ENCODE data around the gene SORCS3.

SORCS3 gene

DNA sequence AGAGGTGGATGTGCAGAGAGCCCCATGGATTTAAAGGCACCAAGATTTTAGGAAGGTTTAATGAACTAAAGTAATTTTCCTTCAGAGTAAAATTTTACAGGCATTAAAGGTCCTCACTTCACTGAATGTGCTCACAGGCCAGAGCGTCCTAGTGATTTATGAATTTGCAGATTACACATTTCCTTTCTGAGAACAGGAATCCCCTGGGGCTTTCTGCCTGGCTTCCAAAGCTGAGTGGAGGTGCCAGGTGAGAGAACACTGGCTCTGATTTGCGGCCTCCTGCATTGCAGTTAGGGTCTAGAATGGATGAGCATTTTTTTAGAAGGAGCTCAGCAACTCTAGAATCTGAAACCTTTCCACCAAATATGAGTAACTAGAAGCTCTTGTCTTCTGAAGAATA, 194.3 kb downstream of the SORCS3 start:
- DNase-seq (ENCODE audit: low read depth in 3 of 3), result no peak

DNA sequence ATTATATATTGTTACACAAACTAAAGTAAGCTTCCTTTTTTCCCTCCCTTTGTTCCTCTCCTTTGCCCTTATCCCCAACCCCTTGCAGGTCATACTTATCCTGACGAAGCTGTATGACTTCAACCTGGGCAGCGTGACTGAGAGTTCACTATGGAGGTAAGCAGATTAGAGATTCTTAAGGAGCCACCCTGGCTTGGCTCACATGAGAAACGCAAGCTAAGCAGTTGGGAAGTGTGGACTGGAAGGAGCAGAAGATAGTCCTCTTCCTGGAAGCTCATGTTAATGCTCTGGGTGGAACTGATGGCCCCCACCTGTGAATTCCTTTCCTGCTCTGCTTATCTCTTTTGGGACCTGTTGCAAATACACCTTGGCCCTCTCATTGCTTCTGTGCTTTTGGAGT, 201.6 kb downstream of the SORCS3 start:
- DNase-seq (ENCODE audit: low read depth in 3 of 3), result no peak

DNA sequence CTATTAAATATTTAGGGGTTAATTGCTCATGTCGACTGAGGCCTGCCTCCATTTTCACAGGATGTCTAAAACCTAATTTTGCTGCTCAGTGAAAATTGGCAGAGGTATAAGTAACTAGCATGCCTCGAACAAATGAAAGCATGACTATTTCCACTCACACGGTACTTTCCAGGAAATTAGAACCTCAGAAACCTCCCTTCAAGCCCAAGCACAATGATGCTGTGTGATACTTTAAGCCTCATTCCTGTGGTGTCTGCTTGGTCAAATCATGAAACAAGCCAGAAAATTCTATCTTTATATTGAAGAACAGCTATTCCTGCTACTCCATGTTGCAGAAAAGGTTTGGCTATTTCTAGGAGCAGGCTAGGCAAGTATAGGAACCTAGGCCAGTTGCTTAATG, 203.0 kb downstream of the SORCS3 start:
- DNase-seq (ENCODE audit: low read depth in 3 of 3), result no peak

DNA sequence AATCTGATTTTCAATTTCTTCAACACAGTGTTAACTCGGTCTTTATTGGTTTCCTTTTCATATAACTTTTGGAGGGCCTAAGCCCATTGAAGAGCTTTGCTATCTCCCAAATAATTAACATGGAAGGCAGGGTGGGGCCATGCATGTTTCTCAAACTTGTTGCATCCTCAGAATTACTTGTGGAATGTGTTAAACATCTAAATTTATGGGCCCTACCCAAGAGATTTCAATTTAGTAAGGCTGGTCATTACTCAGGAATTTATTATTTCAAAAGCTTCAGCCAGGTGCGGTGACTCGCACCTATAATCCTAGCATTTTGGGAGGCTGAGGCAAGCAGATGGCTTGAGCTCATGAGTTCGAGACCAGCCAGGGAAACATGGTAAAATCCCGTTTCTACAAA, 208.9 kb downstream of the SORCS3 start:
- no peak for DNase-seq (ENCODE audit: low read depth in 3 of 3)

DNA sequence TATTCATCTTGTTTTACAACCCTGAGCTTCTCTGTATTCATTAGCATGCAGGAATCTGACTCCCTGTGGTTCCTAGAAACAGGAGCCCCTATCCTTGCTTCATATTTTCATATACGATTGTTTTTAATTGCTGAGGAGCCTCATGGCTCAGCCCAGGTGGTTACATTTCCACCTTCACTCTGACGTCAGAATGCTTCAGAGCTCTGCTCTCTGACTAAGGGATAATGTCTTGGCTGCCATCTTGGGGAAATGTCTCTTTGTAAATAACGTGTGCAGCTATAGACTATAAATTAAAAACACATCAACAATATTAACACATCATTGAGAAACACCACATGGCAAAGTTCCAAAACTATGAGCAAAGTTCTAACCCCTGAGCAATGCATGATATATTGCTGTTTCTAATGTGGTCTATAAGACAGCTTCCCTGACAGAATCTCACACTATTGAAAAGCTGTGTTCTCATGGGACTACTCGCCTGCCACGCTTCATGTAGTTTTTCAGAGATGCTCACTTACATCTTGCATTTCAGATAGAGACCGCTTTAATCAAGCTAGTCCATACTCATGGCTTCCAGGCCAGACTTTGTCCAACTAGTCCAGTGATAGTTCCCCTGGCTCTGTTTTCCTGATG, 227.0 kb downstream of the SORCS3 start:
- no peak for DNase-seq (ENCODE audit: low read depth in 3 of 3)

DNA sequence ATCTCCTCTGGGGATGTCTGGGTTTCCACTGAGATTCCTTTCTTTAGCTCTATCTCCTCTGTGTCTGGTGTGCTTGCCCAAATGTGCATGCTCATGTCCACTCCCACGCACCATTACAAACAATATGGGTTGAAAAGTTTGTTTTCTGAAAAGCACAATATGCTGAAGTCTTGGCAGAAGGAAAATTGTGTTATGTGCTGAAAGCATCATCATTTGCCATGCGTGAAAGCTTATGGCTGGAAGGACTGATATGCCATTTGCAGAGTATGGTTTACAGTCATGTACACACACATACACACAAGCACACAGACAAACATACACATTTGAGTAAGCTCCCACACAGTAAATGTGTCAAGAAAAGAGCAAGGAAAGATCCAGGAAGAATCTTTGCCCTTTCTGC, 231.6 kb downstream of the SORCS3 start:
- DNase-seq (ENCODE audit: low read depth in 3 of 3), result no peak

DNA sequence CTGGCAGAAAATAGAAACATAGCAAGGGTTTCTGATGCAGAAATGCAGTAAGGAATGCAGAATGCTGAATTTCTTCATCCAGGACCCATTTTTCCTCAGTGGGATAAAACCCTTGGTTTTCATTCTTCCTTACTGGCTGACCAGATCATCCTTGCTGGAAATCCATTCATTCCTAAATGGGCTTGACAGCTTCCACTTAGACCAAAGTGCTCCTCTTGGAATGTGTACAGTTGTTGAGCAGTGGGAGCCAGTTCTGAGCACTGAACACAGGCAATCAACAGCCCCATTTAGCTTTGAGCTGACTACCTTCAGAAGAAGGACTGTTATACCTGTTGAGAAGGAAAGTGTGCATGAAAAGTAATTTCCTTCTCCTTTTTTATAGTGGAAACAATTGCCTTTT, 232.1 kb downstream of the SORCS3 start:
- DNase-seq (ENCODE audit: low read depth in 3 of 3), result no peak

DNA sequence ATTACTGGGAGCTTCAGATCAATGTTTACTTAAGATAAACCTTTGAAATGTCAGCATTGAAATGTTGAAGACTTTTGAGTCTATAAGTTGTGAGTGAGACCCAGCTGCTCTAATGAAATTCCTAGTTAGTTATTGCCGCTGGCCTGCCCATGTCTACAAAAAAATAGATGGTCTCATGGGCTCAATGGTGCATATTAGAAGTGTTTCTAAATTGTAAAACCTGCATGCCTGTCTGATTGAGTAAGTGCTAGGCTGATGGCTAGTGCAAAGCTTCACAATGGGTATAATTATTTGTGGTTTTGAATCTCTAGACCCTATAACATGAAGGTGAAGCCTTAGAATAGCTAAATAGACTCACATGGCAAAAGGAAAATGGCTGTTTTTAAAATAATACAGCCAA, 234.5 kb downstream of the SORCS3 start:
- DNase-seq (ENCODE audit: low read depth in 3 of 3), result no peak

DNA sequence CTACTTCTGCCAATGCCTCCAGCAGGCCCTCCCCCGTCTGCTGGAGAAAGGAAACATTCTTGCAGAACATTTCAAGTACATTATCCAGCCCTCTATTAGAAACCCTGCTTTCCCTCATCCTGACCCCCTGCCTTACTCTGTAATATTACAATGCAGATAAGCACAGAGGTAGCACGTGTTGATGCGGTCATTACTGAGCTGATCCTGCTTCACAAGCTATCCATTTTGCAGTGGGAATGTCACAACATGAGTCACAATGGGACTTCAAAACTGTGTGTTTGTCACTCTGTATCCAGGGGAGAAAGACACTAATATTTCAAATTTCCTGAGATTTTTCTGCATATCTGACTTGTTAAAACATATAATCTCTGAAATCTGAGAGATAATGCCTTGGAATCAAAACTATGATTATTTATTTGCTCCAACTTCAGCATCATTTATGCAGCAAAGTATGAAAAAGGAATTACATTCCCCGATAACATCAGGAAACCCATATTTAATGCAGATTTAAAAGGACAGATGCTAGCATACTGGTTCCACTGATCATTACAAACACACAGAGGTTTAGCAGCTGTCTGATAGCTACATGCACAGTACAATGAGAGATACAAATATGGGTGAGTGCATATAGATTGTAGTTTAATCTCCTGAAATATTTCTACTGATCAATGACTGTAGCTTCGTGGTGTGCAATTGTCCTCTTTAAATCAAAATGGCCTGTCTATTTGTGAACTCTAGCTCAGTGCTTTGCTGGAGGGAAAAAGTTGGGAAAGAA, 239.7 kb downstream of the SORCS3 start:
- DNase-seq (ENCODE audit: low read depth in 3 of 3), result no peak

DNA sequence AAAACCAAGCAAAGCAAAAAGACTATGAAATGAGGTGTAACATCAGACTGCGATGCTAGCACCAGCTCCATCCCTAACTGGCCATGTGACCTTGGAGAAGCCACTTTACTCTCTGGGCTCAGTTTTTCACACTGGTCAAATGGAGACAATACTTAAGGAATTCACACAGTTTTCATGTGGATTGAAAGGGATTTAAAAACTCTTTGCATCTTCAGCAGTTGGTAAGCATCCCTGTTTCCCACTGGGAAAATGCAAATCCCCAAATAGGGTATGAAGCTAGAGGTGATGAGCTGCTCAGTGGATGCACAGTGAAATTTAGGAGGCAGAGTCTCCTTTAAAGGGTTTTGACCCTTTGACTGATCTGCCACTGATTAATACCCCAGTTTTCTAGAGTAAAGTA, 240.7 kb downstream of the SORCS3 start:
- DNase-seq (ENCODE audit: low read depth in 3 of 3), result no peak

DNA sequence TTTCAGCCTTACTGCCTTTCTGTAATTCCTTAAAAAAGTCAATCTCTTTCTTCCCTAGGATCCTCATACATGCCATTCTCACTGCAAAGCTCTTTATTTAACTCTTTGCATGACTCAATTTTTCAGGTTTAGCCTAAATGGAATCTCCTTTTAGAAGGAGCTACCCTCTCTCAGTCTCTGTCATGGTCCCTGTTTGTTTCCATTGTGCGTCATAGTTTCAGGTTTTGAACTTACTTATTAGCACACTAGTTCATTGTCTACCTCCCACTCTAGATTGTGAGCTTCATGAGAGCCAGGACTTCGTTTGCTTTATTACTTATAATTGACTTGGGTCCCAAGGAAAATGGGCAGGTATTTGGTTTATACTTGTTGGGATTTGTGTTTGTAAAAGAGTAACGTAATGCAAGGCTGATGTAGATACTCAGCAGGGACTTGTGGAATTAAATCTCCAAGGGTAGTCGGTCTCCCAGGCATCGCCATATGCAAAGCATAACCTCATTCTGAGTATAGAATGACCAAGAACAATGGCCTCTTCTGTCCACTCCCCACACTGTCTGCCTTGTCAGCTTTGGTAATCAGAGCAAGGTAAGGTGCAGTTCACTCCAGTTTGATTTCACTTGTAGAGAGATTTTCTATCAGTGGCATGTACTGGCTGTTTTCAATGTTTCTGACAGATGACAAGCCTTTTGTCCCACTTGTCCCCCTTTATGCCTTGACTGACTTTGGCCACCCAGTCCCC, 252.0 kb downstream of the SORCS3 start:
- DNase-seq (ENCODE audit: low read depth in 3 of 3), result no peak

DNA sequence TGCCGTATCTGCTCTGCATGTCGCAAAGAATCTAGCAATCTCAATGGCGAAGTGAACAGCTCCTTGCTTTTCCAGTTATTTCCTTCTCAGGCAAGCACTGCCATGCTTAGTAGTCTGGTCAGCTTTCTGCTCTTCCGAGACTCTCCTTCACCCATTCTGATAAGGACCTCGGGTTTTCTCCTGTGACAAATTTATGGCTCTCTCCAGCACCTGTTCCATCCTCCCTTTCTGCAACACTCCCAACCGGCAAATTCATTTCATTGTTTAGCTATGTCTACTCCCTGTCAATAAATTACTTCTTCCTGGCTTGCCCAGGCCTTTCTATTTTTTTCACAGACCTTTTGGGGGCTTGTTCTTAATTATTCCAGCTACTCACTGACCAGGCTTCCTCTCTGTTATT, 252.6 kb downstream of the SORCS3 start:
- no peak for DNase-seq (ENCODE audit: low read depth in 3 of 3)

DNA sequence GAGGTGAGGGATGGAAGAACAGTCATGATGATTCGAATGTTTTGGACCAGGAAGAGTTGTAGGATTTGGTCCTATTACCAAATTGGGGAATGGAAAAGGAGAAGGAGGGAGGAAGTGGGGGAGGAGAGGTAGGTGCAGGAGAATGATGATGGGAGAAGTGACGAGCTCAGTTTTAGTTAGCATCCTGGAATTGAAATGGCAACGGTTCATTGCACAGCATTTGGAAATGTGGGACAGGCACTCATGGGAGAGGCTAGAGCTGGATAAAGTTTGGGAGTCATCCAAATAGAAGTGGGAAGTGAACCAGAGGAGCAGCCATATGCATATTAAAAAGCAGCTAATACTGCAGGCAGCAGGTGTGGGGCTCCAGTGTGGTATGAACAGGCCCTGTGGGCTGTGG, 253.6 kb downstream of the SORCS3 start:
- DNase-seq (ENCODE audit: low read depth in 3 of 3), result no peak

DNA sequence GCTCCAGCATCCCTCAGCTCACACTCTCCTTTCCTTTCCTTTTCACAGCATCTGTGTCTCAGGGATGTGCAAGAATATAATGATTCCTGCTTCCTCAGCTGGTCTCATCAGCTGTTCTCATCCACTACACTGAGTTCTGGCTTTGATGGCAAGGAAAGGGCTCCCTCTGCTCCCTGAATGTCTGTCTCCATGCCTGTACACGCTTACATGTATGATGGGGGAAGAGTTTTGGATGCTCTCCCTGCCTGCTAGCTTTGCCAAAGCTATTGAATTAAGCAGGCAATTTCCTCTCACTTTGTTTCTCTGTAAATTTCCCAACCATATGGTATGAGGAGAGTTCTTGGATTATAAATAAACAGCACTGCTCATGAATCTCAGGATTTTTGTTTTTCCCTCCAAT, 254.5 kb downstream of the SORCS3 start:
- no peak for DNase-seq (ENCODE audit: low read depth in 3 of 3)

DNA sequence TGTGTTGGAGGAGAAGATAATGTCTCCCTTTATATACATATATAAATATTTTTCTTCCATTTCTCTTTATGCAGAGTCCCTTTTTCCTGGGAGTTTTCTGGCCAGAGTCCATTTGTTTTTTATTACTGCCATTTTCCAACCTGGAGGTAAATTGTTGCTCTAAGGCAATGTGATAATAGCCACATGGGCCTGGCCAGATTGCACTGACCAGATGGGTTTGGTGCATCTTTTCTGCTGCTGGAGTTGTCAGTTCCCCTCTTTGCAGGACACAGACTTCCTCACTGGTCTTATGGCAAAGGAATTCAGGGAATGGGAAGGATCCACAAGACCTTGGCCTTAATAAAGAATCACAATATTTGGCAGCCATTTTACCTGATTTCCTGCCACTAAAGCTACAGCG, 254.9 kb downstream of the SORCS3 start:
- DNase-seq (ENCODE audit: low read depth in 3 of 3), result no peak

DNA sequence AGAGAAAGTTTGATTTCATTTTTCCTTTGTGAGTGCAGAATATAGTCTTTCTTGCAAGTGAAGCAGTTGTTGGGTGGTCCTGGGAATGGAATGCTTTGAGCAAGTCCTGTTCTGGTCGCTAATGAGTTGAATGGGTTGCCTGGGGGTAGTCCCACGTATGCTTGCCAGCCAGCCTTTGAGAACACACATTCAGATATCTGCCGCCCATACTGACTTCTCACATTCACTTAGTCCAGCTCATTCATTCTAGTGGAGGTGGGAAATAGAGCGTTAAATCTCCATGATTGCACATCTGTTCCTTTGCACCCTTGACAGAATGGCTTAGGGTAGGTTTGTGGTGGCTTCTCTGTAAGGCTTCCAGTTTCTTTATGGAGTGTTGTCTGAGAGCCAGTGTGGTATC, 256.6 kb downstream of the SORCS3 start:
- no peak for DNase-seq (ENCODE audit: low read depth in 3 of 3)

DNA sequence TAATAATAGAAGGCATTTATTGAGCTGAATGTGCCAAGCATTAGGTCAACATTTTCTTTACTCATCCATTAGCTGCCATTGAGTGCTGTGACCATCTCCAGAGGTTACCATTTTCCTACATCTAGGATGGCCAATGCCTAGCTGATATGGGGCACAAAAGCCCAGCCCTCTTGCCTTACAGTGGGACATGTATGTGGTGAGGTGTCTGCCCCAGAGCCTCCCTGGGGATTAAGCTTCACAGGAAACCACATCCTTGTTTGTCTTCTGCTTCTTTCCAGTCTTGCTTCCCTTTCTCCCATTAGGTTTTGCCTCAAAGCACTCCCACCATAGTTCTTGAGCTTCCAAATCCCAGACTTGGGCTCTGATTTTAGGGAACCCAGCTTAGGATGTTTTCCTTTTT, 258.7 kb downstream of the SORCS3 start:
- no peak for DNase-seq (ENCODE audit: low read depth in 3 of 3)

DNA sequence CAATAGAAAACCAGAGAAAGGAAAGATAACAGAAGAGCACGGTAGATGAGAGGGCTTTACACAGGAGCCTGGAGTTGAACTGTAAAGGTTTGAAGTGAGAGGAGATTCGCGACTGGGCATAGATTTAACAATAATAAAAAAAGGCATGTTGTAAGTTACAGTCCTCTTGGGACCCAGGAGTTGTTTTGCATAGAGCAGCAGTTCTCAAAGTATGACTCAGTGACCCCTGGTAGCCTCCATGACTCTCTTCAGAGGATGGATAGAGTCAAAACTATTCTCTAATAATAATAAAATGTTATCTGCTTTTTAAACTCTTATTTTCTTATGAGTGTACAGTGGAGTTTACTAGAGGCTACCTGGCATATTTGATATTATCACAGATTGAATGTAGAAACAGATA, 262.3 kb downstream of the SORCS3 start:
- DNase-seq (ENCODE audit: low read depth in 3 of 3), result no peak

DNA sequence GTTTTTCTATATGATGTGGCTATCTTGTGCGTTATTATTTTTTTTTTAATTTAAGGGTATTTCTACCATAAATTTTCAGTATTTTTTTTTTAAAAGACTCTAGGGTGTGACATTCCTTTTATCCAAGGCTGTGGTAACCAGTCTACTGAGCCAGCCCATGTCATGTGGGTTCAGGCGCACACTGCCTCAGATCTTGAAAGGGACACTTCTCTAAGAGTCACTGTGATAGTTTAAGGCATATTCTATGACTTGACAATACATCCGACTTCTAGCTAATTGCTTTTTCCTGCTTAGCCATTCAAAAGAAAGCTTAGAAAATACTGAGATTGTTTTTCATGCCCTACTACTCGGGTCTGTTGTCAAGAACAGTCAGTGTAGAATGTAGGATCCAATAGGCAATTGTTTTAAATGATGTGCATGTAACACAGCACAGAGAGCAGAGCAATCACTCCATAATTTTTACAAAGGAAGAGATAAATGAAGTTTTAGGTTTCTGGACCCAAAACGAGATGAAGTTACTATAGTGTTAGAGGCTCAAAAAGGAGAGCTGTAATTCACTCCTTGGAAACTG, 263.7 kb downstream of the SORCS3 start:
- no peak for DNase-seq (ENCODE audit: low read depth in 3 of 3)

DNA sequence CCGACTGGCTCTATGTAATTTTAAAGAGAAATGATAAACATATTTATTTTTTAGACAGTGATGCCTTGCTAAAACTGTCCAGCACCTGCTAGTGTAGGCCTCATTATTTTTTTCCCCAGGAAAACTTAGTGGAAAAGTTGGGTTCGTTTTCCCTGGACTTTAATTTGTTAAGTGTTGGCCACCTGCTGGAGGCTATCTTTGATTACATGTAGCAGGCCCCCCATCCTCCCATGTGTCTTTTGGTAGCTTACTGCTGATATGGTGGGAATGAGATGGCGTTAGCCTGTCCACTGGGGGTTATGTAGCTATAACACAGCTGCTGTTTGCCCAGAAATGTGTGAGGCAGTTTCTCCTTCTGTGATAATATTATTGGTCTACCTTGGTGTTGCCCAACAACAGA, 265.0 kb downstream of the SORCS3 start:
- DNase-seq (ENCODE audit: low read depth in 3 of 3), result no peak

DNA sequence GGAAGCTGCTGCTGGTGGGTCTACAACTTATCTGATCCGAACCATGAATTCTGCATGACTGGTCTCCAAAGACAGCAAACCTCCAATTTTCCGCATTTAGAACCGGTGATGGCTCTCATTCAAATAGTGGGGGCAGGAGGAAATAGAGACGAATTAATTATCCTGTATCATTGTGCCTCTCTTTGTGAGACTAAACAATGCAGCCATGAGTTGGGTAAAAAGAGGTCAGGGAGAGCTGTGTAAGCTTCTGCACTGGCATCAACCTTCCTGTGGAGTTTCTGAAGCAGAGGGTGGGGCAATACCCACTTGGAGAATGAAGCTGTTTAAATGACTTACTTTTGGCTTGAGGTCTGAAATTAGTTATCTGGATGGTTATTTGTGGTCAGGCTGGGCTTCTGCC, 266.4 kb downstream of the SORCS3 start:
- no peak for DNase-seq (ENCODE audit: low read depth in 3 of 3)

DNA sequence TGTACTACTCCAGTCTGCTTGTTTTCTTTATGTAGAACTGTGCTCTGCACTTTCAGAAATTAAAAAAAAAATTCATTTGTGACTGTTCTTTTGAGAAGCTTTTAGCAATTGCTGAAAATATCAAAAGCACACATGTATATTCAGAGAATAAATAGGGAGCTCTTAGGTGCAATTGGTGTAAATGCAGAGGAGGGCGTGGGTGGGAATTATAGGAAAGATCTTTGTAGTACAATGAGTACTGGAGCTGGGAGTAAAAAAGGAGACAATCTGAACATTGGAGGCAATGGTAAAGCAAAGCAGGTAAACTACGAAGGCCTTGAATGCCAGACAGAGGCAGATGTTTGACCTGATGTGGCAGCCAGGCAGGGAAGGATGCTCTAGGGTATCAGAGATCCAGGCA, 267.5 kb downstream of the SORCS3 start:
- no peak for DNase-seq (ENCODE audit: low read depth in 3 of 3)

DNA sequence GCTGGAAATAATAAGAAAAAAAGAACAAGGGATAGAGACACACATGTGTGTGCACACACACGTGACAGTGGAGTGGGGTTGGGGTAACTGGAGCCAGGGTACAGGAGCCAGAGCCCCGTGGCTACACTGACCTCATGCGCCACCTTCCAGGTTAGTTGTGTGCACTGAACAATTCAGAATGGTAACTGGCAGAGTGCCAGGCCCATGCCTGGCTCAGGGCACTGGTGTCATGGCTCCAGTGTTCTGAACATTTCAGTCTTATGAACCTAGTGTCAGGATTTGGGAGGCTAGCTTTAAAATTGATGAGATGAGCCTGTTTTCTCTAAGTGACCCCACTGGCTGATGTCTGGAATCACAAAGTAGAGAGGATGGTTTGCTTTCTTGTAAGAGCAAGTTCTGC, 269.6 kb downstream of the SORCS3 start:
- no peak for DNase-seq (ENCODE audit: low read depth in 3 of 3)
